RWPE1 (cell line): ENCODE results near the gene ADIPOR1.

Experiments
- CTCF ChIA-PET: fragments of 350-600 bp; sonication (Branson Sonifier 250); formaldehyde crosslinking; extraction: SDS; loops from one replicate; lab custom pipeline; 2021; lab: Yijun Ruan, JAX
- POLR2A ChIA-PET: fragments of 400-600 bp; formaldehyde crosslinking; extraction: SDS; loops from one replicate; lab custom pipeline; 2020; ENCODE audit warnings: antibody characterized with exemption; ENCODE audit not compliant: low non-redundant PET; lab: Yijun Ruan, JAX
- DNase-seq: peaks from one replicate; pipeline ENCODE4 v3.0.0; 2012; ENCODE audit warnings: low spot score
- H3K27ac ChIP-seq: fragments of 450-650 bp; 2 replicates; pipeline ENCODE4 v1.5.1; 2017
- TF ChIP-seq, protein P1 (sequence below): fragments of 450-650 bp; conservative IDR thresholded peaks from 2 replicates; pipeline ENCODE4 v1.5.1; 2017; ENCODE audit warnings: low read depth, mild to moderate bottlenecking

ADIPOR1 gene

DNA sequence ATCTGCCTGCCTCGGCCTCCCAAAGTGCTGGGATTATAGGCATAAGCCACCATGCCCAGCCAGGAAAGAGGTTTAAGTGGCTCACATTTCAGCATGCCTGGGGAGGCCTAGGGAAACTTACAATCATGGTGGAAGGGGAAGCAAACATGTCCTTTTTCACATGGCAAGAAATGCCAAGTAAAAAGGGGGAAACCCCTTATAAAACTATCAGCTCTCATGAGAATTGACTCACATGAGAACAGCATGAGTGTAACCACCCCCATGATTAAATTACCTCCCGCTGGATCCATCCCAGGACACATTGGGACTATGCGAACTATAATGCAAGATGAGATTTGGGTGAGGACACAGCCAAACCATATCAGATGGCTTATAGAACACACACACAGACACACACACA is 22.3 kb downstream of the ADIPOR1 start:
- no peak overlapping the region for H3K27ac ChIP-seq
- TF ChIP-seq, protein P1, sequence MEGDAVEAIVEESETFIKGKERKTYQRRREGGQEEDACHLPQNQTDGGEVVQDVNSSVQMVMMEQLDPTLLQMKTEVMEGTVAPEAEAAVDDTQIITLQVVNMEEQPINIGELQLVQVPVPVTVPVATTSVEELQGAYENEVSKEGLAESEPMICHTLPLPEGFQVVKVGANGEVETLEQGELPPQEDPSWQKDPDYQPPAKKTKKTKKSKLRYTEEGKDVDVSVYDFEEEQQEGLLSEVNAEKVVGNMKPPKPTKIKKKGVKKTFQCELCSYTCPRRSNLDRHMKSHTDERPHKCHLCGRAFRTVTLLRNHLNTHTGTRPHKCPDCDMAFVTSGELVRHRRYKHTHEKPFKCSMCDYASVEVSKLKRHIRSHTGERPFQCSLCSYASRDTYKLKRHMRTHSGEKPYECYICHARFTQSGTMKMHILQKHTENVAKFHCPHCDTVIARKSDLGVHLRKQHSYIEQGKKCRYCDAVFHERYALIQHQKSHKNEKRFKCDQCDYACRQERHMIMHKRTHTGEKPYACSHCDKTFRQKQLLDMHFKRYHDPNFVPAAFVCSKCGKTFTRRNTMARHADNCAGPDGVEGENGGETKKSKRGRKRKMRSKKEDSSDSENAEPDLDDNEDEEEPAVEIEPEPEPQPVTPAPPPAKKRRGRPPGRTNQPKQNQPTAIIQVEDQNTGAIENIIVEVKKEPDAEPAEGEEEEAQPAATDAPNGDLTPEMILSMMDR: no peak
- ChIA-PET POLR2A (no interaction called here), CTCF (no interaction called here)
- DNase-seq: no peak

GRCh38 chr1:202934755-202935154 is 23.4 kb downstream of the ADIPOR1 start:
- DNase-seq: no peak
- POLR2A ChIA-PET: no interaction called here
- CTCF ChIA-PET: no interaction called here
- TF ChIP-seq, protein P1: no peak
- no peak overlapping the region for H3K27ac ChIP-seq

DNA sequence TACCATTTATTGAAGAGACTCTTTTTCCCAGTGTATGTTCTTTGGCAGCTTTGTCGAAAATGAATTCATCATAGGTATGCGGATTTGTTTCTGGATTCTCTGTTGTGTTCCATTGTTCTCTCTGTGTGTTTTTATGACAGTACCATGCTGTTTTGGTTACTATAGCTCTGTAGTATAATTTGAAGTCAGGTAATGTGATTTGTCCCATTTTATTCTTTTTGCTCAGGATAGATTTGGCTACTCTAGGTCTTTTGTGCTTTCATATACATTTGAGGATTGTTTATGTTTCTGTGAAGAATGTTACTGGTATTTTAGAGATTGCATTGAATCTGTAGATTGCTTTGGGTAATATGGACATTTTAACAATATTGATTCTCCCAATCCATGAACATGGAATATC is 25.6 kb downstream of the ADIPOR1 start:
- TF ChIP-seq, protein P1: no peak
- ChIA-PET POLR2A (no interaction called here), CTCF (no interaction called here)
- no peak for DNase-seq
- H3K27ac ChIP-seq: no peak overlapping the region

- peak within 1 kb of the TSS; percentile 95 for H3K27ac ChIP-seq
- ChIA-PET POLR2A (interaction anchor here (0.6 to 1.0 kb wide), 4 partner anchors 28 to 83 kb away, joined by 4 to 5 read pairs (median 4); partner anchors contain the start of gene TMEM183A), CTCF (interaction anchor here (0.6 to 2.3 kb wide), 5 partner anchors 18 to 73 kb away, joined by 3 to 8 read pairs (median 3); no protein-coding TSS in a partner anchor)
- peak; percentile 100 for DNase-seq
- TF ChIP-seq, protein P1: peak; percentile 63
Observed at GRCh38 chr1:202926581-202927491, 31.3 kb downstream of the ADIPOR1 start, which contains the start of gene KLHL12. KLHL12 (minus strand) TSS chr1:202927234; CDS start chr1:202925162, 2,072 bp downstream.

- ChIA-PET CTCF (interaction anchor here (0.7 to 0.9 kb wide), 3 partner anchors 43 to 84 kb away, joined by 3 to 4 read pairs (median 3); partner anchors contain the start of gene TMEM183A), POLR2A (no interaction called here)
- no peak overlapping the region for H3K27ac ChIP-seq
- peak; percentile 68 for DNase-seq
- TF ChIP-seq, protein P1: no peak
Observed at GRCh38 chr1:202923533-202923932, 34.6 kb downstream of the ADIPOR1 start.

- no peak for DNase-seq
- H3K27ac ChIP-seq: no peak overlapping the region
- CTCF ChIA-PET: interaction anchor here (0.7 to 0.9 kb wide), 2 partner anchors 31 to 1042 kb away, joined by 3 read pairs; partner anchors contain the start of gene RABIF
- TF ChIP-seq, protein P1: no peak
- POLR2A ChIA-PET: interaction anchor here (0.7 kb wide), 1 partner anchor 21 kb away, joined by 11 read pairs; no protein-coding TSS in a partner anchor
Observed at GRCh38 chr1:202919615-202920014, 38.5 kb downstream of the ADIPOR1 start.
